ENCODE data around the gene FOXP1. TPM values are rescaled to one million over a fixed set of nuclear protein-coding genes. Genes with fewer than 3 reads are reported as not detected.

Gene FOXP1
- total and polyA plus RNA-seq, 2 experiments from 2014 or later, result 121 to 132 TPM

- DNase-seq (ENCODE audit: low read depth in 1 of 2, low spot score in 1 of 2), result no peak
- no peaks in the 10 kb centered on the region for H3K27me3 ChIP-seq
- H3K9me3 ChIP-seq (ENCODE audit: low read depth), result no peaks in the 10 kb centered on the region
- no peaks in the 10 kb centered on the region for H3K36me3 ChIP-seq
- peak overlapping the region; percentile 96 for H3K27ac ChIP-seq
- TF ChIP-seq CTCF (IDR thresholded peaks at IDR 0.05; ENCODE audit: low read depth, low read length), result no peak
- peak overlapping the region; percentile 40 for H3K4me3 ChIP-seq
- H3K4me1 ChIP-seq (ENCODE audit: low read depth), result peaks cover 73% of the 10 kb centered on the region
Measured at GRCh38 chr3:71304247-71304646, 279.3 kb downstream of the FOXP1 start.

- peak overlapping the region; percentile 96 for H3K27ac ChIP-seq
- peak overlapping the region; percentile 40 for H3K4me3 ChIP-seq
- no peaks in the 10 kb centered on the region for H3K9me3 ChIP-seq (ENCODE audit: low read depth)
- no peaks in the 10 kb centered on the region for H3K27me3 ChIP-seq
- peak in 1 of 2 donors; percentile 22 for DNase-seq (ENCODE audit: low read depth in 1 of 2, low spot score in 1 of 2)
- no peaks in the 10 kb centered on the region for H3K36me3 ChIP-seq
- no peak for TF ChIP-seq CTCF (IDR thresholded peaks at IDR 0.05; ENCODE audit: low read depth, low read length)
- peaks cover 76% of the 10 kb centered on the region for H3K4me1 ChIP-seq (ENCODE audit: low read depth)
Measured at GRCh38 chr3:71303627-71304200, 279.8 kb downstream of the FOXP1 start.

- H3K27me3 ChIP-seq, result no peaks in the 10 kb centered on the region
- no peak for DNase-seq (ENCODE audit: low read depth in 1 of 2, low spot score in 1 of 2)
- TF ChIP-seq CTCF (IDR thresholded peaks at IDR 0.05; ENCODE audit: low read depth, low read length), result no peak
- no peaks in the 10 kb centered on the region for H3K9me3 ChIP-seq (ENCODE audit: low read depth)
- H3K4me1 ChIP-seq (ENCODE audit: low read depth), result peaks cover 75% of the 10 kb centered on the region
- H3K27ac ChIP-seq, result peak overlapping the region; percentile 96
- H3K4me3 ChIP-seq, result no peak overlapping the region
- no peaks in the 10 kb centered on the region for H3K36me3 ChIP-seq
Measured at GRCh38 chr3:71302604-71303003, 280.9 kb downstream of the FOXP1 start.

- Histone ChIP-seq H3K4me1 (ENCODE audit: low read depth) (peaks cover 61% of the 10 kb centered on the region), H3K36me3 (no peaks in the 10 kb centered on the region), H3K9me3 (ENCODE audit: low read depth) (no peaks in the 10 kb centered on the region), H3K27ac (peak overlapping the region; percentile 12), H3K27me3 (no peaks in the 10 kb centered on the region), H3K4me3 (peak overlapping the region; percentile 5)
- no peak for DNase-seq (ENCODE audit: low read depth in 1 of 2, low spot score in 1 of 2)
- no peak for TF ChIP-seq CTCF (IDR thresholded peaks at IDR 0.05; ENCODE audit: low read depth, low read length)
Measured at GRCh38 chr3:71300951-71301393, 282.6 kb downstream of the FOXP1 start.

- H3K4me3 ChIP-seq, result no peak overlapping the region
Measured at GRCh38 chr3:71299160-71299559, 284.4 kb downstream of the FOXP1 start.

More at GRCh38 chr3:71299160-71299559, 284.4 kb downstream of the FOXP1 start:
- no peak for TF ChIP-seq CTCF (IDR thresholded peaks at IDR 0.05; ENCODE audit: low read depth, low read length)
- no peak for DNase-seq (ENCODE audit: low read depth in 1 of 2, low spot score in 1 of 2)
- no peaks in the 10 kb centered on the region for H3K36me3 ChIP-seq
- peaks cover 55% of the 10 kb centered on the region for H3K4me1 ChIP-seq (ENCODE audit: low read depth)
- no peaks in the 10 kb centered on the region for H3K27me3 ChIP-seq
- peak overlapping the region; percentile 12 for H3K27ac ChIP-seq
- H3K9me3 ChIP-seq (ENCODE audit: low read depth), result no peaks in the 10 kb centered on the region

Measured in cardiac muscle cell (in vitro differentiated cells and primary cell).